HL-60 (cell line): Measurements from ENCODE around the gene CYP4F2.
A peak's percentile ranks its signal among the peaks of the same experiment; 100 is the strongest.
"Not testable (repeated sequence)": the region's sequence is repeated elsewhere in the genome, so short reads cannot be mapped to it uniquely, and the experiment has no call there.

Experiments used
- DNase-seq, 2 experiments: peaks; one replicate each; pipeline ENCODE4 v3.0.0-alpha.2; 2010 to 2020; ENCODE audit warnings: low read depth in 1 of 2, low spot score in 1 of 2
- H3K27ac ChIP-seq: fragments of 250-450 bp; sonication (Bioruptor Pico); replicated peaks from 2 replicates; pipeline ENCODE4 v1.5.1; 2020; ENCODE audit warnings: mild to moderate bottlenecking, moderate library complexity
- H3K27me3 ChIP-seq: fragments of 250-450 bp; sonication (Bioruptor Pico); 2 replicates; pipeline ENCODE4 v1.5.1; 2021; ENCODE audit warnings: mild to moderate bottlenecking, moderate library complexity; ENCODE audit not compliant: insufficient read depth, poor library complexity, severe bottlenecking
- H3K4me3 ChIP-seq: replicated peaks from 2 replicates; pipeline ENCODE4 v1.5.1; 2011; ENCODE audit warnings: mild to moderate bottlenecking, control low read depth, low read length; ENCODE audit not compliant: insufficient read depth
- CTCF ChIP-seq: IDR thresholded peaks from one replicate; pipeline ENCODE4 v1.5.1; 2011; ENCODE audit warnings: low read length, control low read depth, inconsistent platforms; ENCODE audit not compliant: insufficient read depth
- GABPA ChIP-seq: IDR thresholded peaks from 2 replicates; pipeline ENCODE4 v1.6.1; 2012; ENCODE audit warnings: low read depth
- POLR2AphosphoS5 ChIP-seq: IDR thresholded peaks from 2 replicates; pipeline ENCODE4 v1.6.1; 2012; ENCODE audit warnings: low read depth
- SPI1 ChIP-seq: IDR thresholded peaks from 2 replicates; pipeline ENCODE4 v1.6.1; 2012; ENCODE audit warnings: low read depth, mild to moderate bottlenecking, borderline replicate concordance
- TF ChIP-seq, protein P1 (sequence below): IDR thresholded peaks from 2 replicates; pipeline ENCODE4 v1.6.1; 2012; ENCODE audit warnings: low read depth; ENCODE audit not compliant: insufficient replicate concordance

Gene CYP4F2

GRCh38 chr19:15891434-15891833, 6.4 kb downstream of the CYP4F2 start:
- DNase-seq = no peak
- Histone ChIP-seq H3K4me3 (no peak overlapping the region), H3K27ac (no peak overlapping the region), H3K27me3 (no peaks in the 10 kb centered on the region)
- TF ChIP-seq CTCF = no peak
- TF ChIP-seq, protein P1, sequence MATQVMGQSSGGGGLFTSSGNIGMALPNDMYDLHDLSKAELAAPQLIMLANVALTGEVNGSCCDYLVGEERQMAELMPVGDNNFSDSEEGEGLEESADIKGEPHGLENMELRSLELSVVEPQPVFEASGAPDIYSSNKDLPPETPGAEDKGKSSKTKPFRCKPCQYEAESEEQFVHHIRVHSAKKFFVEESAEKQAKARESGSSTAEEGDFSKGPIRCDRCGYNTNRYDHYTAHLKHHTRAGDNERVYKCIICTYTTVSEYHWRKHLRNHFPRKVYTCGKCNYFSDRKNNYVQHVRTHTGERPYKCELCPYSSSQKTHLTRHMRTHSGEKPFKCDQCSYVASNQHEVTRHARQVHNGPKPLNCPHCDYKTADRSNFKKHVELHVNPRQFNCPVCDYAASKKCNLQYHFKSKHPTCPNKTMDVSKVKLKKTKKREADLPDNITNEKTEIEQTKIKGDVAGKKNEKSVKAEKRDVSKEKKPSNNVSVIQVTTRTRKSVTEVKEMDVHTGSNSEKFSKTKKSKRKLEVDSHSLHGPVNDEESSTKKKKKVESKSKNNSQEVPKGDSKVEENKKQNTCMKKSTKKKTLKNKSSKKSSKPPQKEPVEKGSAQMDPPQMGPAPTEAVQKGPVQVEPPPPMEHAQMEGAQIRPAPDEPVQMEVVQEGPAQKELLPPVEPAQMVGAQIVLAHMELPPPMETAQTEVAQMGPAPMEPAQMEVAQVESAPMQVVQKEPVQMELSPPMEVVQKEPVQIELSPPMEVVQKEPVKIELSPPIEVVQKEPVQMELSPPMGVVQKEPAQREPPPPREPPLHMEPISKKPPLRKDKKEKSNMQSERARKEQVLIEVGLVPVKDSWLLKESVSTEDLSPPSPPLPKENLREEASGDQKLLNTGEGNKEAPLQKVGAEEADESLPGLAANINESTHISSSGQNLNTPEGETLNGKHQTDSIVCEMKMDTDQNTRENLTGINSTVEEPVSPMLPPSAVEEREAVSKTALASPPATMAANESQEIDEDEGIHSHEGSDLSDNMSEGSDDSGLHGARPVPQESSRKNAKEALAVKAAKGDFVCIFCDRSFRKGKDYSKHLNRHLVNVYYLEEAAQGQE = no peak
- TF ChIP-seq SPI1 = no peak
- TF ChIP-seq POLR2AphosphoS5 = no peak
- TF ChIP-seq GABPA = no peak

- H3K27me3 ChIP-seq, H3K4me3 ChIP-seq, DNase-seq, H3K27ac ChIP-seq: not testable (repeated sequence)
These were observed 8.5 kb downstream of the CYP4F2 start for GRCh38 chr19:15889339-15889738.

DNA sequence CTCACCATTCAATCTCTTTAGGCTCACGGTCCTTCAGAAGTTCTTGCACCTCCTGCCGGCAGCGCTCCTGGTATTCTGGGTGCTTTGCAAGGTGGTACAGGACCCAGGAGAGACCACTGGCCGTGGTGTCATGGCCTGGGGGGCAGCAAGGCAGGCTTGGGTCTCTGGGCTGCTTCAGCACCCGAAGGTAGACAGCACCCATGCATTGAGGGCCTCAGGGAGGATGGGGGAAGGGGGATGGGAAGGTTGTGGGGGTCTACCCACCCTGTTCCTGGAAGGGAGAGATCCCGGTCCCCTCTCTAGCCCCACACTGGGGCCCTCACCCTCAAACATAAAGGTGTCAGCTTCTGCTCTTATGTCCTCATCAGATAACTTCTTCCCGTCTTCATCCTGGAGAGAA, 12.0 kb downstream of the CYP4F2 start:
- Histone ChIP-seq H3K27ac (no peak overlapping the region), H3K4me3 (no peak overlapping the region), H3K27me3 (no peaks in the 10 kb centered on the region)
- DNase-seq = no peak
- no peak for TF ChIP-seq SPI1
- TF ChIP-seq, protein P1 = peak; percentile 63

- TF ChIP-seq POLR2AphosphoS5 (no peak), GABPA (no peak), SPI1 (no peak), CTCF (no peak)
- TF ChIP-seq, protein P1 = no peak
- Histone ChIP-seq H3K4me3 (no peak overlapping the region), H3K27me3 (no peaks in the 10 kb centered on the region), H3K27ac (no peak overlapping the region)
- DNase-seq = no peak
These were observed 12.7 kb downstream of the CYP4F2 start for GRCh38 chr19:15885167-15885566.
